NCI-H1048 (cell line): ENCODE results near the gene PDE2A.

Source experiments
- DNase-seq: peaks from one replicate; lab custom pipeline; 2025; lab: John Stamatoyannopoulos, UW

PDE2A gene

GRCh38 chr11:72684236-72684912 lies 10.2 kb upstream of the PDE2A start:
- no peak for DNase-seq

DNA sequence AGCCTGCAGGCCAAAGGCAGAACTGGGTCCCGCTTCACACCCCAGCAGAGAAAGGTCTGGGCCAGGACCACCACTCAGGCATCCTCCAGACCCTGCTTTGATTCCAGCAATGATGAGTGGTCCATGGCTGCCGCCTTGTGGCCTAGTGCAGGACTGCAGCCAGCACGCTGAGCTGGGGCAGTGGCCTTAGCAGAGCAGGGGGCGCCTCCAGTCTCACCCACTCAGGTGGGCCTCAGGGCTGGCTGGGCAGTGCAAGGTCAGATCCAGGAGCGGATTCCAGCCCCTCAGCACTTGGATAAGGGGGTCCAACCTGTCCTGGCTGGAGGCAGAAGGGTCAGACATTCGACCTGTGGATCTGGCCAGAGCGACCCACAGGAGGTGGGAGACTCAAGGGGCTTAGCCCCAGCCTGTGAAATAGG lies 9.6 kb upstream of the PDE2A start:
- no peak for DNase-seq

DNA sequence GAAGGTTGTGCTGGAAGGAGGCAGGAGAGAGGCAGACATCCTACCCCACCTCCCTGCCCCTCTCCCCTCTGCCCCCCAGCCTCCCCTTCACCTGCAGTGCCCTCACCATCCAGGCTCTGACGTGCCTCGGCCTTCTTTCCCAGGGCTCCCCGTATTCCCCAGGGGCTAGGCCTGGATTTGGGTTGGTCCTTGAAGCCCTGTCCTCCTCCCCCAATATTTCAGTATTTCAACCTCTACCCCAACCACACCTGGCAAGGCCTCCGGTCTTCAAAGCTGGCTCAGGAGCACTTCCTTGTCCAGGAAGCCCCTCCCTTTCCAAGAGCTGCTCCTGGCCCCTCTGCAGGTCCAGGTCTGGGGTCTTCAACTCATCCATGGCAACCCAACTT lies 8.6 kb upstream of the PDE2A start:
- DNase-seq = no peak

DNA sequence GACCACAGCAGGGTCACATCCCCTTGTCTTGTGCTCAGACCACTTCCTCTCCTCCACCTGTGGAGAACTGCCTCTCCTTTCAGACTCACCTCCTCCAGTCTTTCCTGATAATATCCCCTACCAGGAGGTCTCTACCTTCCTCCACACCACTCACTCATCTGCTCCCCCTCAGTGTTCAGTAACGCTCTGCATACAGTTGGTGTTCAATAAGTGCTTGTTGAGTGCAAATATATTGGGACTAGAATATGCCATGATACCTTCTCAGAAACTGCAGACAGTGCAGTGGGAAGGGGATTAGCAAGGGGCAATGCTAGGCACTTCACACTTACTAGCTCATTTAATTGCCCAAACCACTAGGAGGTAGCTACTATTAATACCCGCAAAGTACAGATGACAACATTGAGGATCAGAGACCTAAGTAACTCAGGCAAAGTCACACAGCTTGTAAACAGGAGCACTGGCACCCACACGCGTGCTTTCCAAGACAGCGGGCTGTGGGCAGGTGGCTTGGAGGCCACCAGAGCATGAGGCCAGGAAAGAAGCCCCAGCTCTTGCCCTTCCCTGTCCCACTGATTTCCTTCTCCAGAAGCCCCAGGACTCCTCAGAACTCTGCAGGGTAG lies 8.1 kb upstream of the PDE2A start:
- DNase-seq = no peak

- DNase-seq = no peak
These were observed 7.3 kb upstream of the PDE2A start for GRCh38 chr11:72681226-72682153.

GRCh38 chr11:72680624-72681158 lies 6.5 kb upstream of the PDE2A start:
- DNase-seq = no peak

DNA sequence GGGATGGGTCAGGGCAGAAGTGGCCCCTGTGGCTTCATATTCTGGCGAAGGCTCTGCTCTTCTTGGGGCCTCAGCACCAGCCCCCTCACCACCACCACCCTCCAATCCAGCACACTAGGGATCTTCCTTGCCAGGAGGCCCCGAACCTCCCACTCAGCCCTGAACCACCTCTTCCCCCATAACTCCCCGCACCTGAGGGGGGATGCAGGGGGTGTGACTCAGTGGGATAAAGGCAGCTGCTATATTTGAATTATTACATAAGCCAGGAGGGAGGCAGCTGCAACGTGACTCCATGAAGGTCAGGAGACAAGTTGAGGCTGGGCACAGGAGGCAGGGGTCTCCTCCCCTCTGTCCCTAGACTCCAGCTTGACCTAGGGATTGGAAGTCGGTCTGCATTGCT lies 5.6 kb upstream of the PDE2A start:
- DNase-seq = no peak

- DNase-seq = no peak
These were observed 4.3 kb upstream of the PDE2A start for GRCh38 chr11:72678524-72678923.

DNA sequence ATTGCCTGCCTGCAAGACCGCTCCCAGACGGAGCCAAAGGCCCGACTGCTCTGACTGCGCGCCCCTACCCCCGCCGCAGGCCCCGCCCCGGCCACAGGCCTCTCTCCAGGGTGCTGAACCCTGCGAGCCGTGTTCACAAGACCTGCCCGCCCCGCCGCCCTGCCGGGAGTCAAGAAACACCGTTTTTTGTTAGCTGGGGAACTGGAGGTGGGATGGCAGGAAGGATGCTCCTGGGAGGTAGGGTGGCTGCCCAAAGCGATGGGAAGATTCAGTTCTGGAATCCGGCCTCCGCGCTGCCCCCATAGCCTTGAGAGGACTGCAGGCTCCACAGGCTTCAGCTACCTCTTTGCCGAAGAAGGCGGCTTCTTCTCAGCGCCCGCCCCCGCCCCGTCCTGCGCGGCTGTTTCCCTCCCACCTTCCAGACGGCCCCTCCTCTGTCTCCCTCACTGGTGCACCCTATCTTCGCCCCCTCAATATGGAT lies 2.7 kb upstream of the PDE2A start:
- no peak for DNase-seq

DNA sequence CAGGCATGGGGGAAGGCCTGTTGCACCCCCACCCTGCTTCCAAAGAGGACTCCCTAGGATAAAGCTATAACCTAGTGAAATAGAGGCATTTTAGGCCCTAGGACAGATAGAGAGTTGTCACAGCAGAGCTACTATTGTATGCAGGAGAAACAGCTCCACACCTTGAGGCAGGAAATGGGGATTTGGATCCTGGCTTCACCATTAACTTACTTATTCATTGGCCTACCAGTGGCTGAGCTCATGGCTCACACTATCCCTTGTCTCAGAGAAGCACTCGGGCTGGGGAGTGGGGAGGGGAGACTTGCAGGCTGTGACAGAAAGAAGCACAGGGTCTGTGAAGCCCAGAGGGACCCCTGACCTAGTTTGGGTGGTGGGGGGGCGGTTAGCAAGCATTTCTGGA lies 999 bp upstream of the PDE2A start:
- DNase-seq = no peak

GRCh38 chr11:72673284-72673942 lies 809 bp downstream of the PDE2A start:
- DNase-seq = no peak

GRCh38 chr11:72672597-72673238 lies 1.5 kb downstream of the PDE2A start:
- DNase-seq = no peak

- no peak for DNase-seq
These were observed 2.8 kb downstream of the PDE2A start for GRCh38 chr11:72671152-72672099.

GRCh38 chr11:72670041-72670440 lies 4.2 kb downstream of the PDE2A start:
- DNase-seq = no peak

DNA sequence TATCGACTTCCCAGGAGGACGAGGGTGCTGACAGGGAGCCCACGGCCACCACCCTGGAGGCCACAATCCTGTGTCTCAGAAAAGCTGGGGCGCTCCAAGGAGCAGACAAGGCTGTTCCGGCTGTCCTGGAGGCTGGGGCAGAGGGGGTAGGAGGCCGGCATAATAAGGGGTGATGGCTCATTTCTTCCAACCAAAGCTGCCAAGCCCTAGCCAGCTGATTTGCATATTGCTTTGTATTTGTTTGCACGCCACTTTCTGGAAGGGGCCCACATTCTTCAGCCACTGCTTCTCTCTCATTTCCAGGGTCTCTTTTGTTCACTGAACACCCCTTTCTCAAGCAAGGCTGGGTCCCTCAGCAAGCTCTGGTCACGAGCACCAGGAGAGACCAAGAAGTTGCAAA lies 4.7 kb downstream of the PDE2A start:
- DNase-seq = no peak

GRCh38 chr11:72668629-72669347 lies 5.4 kb downstream of the PDE2A start:
- DNase-seq = no peak

GRCh38 chr11:72665911-72666472 lies 8.2 kb downstream of the PDE2A start:
- no peak for DNase-seq

- no peak for DNase-seq
These were observed 12.2 kb downstream of the PDE2A start for GRCh38 chr11:72662036-72662435.

- DNase-seq = no peak
These were observed 12.7 kb downstream of the PDE2A start for GRCh38 chr11:72661486-72661885.
